HG03565 (cell line): ENCODE results near the gene IGF2BP3.
"Not testable (repeated sequence)": the region's sequence is repeated elsewhere in the genome, so short reads cannot be mapped to it uniquely, and the experiment has no call there.

ENCODE experiments used
- ATAC-seq: cut with Tn5 transposase; IDR thresholded peaks from one replicate; pipeline ENCODE4 v1.9.1; 2021; ENCODE audit warnings: mild to moderate bottlenecking, moderate library complexity; ENCODE audit not compliant: unreplicated experiment

The IGF2BP3 gene

DNA sequence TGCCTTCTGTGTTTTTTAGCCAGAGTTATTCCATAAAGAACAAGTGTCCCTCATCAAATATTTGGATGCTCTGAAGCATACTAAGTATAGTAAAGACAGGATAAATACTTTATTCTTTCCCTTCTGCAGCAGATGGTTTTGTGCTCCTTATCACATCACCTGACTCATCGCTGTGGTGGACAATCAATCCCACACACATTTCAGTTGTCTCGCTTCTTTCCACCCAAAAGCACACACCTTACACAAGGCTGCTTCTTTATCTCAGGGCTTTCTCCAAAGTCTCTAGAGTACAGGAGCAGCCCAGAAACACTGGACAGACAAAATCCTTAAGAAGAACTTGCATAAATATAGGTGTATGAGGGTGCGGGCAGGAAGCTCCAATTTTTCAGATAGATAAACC lies 43.4 kb downstream of the IGF2BP3 start:
- ATAC-seq = no peak

DNA sequence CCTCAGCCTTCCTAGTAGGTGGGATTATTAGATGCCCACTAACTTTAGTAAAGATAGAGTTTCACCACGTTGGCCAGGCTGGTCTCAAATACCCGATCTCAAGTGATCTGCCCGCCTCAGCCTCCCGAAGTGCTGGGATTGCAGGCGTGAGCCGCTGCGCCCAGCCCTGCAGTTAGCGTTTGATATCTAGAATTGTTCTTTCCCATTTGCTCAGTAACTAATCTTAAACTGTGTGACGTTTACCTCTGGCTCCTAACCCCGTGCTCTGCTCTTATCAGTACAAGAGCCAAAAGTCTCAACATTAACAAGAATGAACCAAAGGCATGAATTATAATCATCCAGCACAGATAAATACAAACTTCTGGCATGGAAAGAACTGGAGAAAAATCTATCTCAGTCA lies 47.4 kb downstream of the IGF2BP3 start:
- ATAC-seq = no peak

DNA sequence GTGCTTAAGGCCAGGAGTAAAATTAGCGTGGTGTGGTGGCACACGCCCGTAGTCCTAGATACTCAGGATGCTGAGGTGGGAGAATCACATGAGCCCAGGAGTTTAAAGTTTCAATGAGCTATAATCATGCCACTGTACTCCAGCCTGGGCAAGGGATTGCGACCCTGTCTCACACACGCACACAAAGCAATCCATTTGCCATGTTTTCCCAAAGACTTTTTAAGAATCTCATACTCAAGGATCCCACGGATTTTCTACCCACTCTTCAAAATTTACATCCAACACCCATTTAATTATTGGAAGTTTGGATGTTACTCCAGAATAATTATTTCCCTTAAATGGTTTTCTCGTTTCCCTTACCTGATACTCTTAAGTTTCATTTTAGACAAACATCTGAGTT lies 47.9 kb downstream of the IGF2BP3 start:
- no peak for ATAC-seq

- ATAC-seq = no peak
These were observed 50.4 kb downstream of the IGF2BP3 start for GRCh38 chr7:23419845-23420244.

GRCh38 chr7:23419160-23419559 lies 51.1 kb downstream of the IGF2BP3 start:
- ATAC-seq = no peak

DNA sequence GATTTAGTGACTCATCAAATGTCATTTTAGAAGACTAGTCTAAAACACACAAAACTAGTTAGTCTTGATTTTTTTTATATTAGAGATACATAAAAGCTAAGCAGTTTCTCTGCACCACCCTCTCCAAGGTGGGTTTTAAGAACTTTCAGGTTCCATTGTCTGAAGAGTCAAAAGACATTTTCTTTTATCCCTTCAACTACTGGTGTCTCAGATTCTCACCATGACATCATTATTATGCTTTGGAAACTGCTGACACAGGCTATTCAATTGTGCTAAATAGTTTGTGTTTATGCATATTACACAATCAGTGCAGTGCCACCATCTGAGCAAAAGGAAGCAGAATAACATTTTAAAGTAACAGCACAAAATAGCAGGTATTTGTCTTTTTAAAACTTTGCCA lies 52.2 kb downstream of the IGF2BP3 start:
- ATAC-seq = no peak

DNA sequence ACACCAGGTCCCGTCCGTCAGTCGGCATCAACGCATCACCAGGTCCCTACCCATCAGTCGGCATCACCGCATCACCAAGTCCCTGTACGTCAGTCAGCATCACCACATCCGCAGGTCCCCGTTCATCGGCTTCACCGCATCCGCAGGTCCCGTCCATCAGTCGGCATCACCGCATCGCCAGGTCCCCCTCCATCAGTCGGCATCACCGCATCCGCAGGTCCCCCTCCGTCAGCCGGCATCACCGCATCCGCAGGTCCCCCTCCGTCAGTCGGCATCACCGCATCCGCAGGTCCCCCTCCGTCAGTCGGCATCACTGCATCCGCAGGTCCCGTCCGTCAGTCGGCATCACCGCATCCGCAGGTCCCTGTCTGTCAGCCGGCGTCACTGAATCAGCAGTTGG lies 55.1 kb downstream of the IGF2BP3 start:
- no peak for ATAC-seq

GRCh38 chr7:23410446-23411183 lies 59.7 kb downstream of the IGF2BP3 start:
- peak; percentile 89 for ATAC-seq

- not testable (repeated sequence) for ATAC-seq
These were observed 63.7 kb downstream of the IGF2BP3 start for GRCh38 chr7:23406564-23406963.

- ATAC-seq = no peak
These were observed 65.1 kb downstream of the IGF2BP3 start for GRCh38 chr7:23405240-23405618.

GRCh38 chr7:23404546-23405239 lies 65.6 kb downstream of the IGF2BP3 start:
- no peak for ATAC-seq

DNA sequence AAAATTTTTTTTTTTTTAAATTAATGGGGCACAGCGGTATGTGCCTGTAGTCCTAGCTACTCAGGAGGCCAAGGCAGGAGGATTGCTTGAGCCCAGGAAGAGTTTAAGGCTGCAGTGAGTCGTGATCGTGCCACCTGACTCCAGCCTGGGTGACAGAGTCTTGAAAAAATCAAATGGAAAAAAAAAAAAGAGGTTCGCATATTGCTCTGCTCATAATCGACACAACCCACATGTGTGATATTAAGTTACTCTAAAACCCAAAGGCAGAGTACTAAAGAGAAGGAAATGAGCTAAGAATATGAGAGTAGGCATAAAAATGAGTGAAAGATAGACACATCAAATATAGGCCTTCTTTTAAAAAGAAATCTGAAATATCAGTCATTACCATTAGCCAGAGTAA lies 66.3 kb downstream of the IGF2BP3 start:
- ATAC-seq = no peak

GRCh38 chr7:23398090-23398489 lies 72.2 kb downstream of the IGF2BP3 start:
- ATAC-seq = not testable (repeated sequence)

- no peak for ATAC-seq
These were observed 73.0 kb downstream of the IGF2BP3 start for GRCh38 chr7:23397241-23397640.

GRCh38 chr7:23396222-23397015 lies 73.9 kb downstream of the IGF2BP3 start:
- no peak for ATAC-seq

- ATAC-seq = no peak
These were observed 75.7 kb downstream of the IGF2BP3 start for GRCh38 chr7:23394488-23395171.

DNA sequence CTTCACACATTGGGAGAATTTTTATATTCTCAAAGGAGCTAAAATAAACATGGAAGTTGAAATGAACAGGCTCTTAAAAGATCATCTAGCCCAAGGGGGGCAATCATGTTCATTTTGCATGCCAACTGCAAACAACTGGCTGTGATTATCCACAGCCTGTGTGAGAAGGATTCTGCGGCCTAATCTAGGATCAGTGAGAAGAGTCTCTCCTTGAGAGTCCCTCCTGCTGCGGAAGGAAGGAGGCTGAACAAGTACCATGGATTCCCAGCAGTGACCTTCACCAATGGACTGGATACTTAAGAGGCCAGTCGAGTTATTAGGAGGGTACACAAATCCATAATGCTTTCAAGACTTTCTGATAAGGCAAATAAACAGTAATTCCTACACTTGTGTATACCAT lies 76.7 kb downstream of the IGF2BP3 start:
- ATAC-seq = no peak

DNA sequence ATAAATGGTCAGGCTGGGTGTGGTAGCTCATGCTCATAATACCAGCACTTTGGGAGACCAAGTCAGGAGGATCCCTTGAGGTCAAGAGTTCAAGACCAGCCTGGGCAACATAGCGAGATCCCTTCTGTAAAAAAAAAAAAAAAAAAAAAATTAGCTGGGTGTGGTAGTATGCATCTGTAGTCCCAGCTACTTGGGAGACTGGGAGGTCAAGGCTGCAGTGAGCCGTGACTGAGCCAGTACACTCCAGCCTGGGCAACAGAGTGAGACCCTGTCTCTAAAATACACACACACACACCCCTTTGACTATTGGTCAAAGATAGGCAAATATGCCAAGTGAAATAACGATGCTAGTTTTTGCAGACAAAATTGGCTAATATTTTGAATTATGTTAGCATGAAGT lies 80.6 kb downstream of the IGF2BP3 start:
- ATAC-seq = no peak

DNA sequence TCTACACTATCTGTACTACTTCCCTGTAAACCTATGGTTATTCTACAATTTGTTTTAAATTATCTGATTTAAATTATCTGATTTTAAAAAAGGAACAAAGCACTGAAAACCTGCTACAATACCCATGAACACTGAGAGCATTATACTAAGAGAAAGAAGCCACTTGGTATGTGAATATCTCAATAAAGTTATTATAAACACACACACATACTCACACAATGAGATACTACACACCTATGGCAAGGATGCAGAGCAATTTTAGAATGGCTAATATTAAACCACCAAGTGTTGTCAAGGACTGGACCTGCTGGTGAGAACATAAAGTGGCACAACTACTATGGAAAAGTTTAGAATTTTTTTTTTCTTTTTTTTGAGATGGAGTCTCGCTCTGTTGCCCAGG lies 82.7 kb downstream of the IGF2BP3 start:
- no peak for ATAC-seq

DNA sequence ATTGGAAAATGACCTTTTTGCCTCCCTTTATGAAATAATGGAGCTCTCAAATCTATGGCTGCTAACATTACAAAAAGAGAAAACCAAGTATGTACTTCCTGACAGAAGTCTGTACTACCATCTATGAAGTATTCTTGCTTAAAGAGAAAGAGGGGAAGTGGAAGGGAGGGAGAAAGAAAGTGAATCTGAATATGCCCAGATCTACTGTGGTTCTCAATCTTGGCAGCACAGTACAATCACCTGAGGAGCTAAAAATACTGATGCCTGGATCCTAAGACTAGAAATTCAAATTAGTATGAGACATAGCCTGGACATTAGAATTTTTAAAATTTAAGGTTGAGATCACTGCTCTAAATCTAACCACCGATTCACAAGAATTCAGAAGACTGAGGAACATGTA lies 85.2 kb downstream of the IGF2BP3 start:
- ATAC-seq = no peak

DNA sequence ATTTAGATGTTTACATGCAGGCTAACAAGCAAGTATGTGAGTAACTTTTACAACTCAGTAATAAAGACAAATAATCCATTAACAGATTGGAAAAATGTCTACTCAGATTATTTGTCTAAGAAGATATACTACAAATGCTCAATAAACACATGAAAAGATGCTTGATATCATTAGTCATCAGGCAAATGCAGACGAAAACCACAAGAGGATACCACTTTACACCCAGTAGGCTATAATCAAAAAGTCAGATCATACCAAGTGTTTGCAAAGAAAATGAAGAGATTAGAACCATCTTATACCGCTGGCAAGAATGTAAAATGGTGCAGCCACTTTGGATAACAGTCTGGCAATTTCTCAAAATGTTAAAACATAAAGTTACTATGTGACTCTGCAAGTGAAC lies 87.1 kb downstream of the IGF2BP3 start:
- ATAC-seq = no peak
